SH-SY5Y (cell line): ENCODE measurements around the gene CAMTA1.

Source experiments
- GATA2 ChIP-seq: IDR thresholded peaks from 2 replicates; pipeline ENCODE4 v1.6.1; 2011; ENCODE audit warnings: mild to moderate bottlenecking, low read depth, low read length
- GATA3 ChIP-seq: IDR thresholded peaks from 2 replicates; pipeline ENCODE4 v1.6.1; 2011; ENCODE audit warnings: low read depth, mild to moderate bottlenecking, low read length, moderate library complexity

DNA sequence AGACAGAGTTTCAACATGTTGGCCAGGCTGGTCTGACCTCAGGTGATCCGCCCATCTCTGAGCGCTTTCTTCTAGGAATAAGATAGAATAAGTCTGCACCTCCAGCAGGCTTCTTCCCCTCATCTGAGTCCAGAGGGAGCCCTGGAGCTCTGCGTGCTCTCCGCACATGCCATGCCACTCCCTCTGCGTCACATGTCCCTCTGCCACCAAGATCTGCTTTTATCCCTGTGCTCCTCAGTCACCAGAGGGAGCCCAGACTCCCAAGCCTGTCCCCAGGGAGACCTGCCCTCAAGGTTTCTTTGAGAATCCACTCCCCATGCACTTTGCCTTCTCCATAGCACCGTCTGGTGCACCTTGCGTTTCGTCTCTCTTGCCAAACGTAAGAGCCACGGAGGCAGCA is 213.0 kb downstream of the CAMTA1 start:
- no peak for TF ChIP-seq GATA3
- no peak for TF ChIP-seq GATA2
